Transverse colon (tissue), 4 donors: Measurements from ENCODE around the gene RABGAP1. TPM values are rescaled to one million over a fixed set of nuclear protein-coding genes. Genes with fewer than 3 reads are reported as not detected.
A peak's percentile ranks its signal among the peaks of the same experiment; 100 is the strongest.

Source experiments
- DNase-seq: peaks from one replicate; pipeline ENCODE4 v3.0.0-alpha.2; 2019
- H3K27ac ChIP-seq, 4 donors: fragments of 200-600 bp; sonication (generic); 2 replicates each; pipeline ENCODE4 v1.5.1; 2016 to 2018; ENCODE audit warnings: inconsistent platforms in 4 of 4
- H3K27me3 ChIP-seq: fragments of 200-600 bp; sonication (generic); 2 replicates; pipeline ENCODE4 v1.5.1; 2017; ENCODE audit warnings: inconsistent platforms
- H3K36me3 ChIP-seq, 4 donors: fragments of 200-600 bp; sonication (generic); 2 replicates each; pipeline ENCODE4 v1.5.1; 2017 to 2019; ENCODE audit warnings: inconsistent platforms in 4 of 4
- H3K4me1 ChIP-seq, 4 donors: fragments of 200-600 bp; sonication (generic); 2 replicates each; pipeline ENCODE4 v1.5.1; 2017 to 2020; ENCODE audit warnings: inconsistent platforms in 4 of 4
- H3K4me3 ChIP-seq, 4 donors: fragments of 200-600 bp; sonication (generic); 1 replicate in 1 of 4; 2 replicates in 3 of 4; pipeline versions ENCODE4 v1.5.1 to v1.6.1; 2017 to 2019; ENCODE audit warnings: inconsistent platforms in 4 of 4
- H3K9me3 ChIP-seq, 2 donors: fragments of 200-600 bp; sonication (generic); 2 replicates each; pipeline ENCODE4 v1.5.1; 2017 to 2019; ENCODE audit warnings: inconsistent platforms in 2 of 2
- CTCF ChIP-seq, 5 experiments: fragments of 200-600 bp in 3 of 5; fragments of 450-650 bp in 2 of 5; sonication (generic) in 3 of 5; IDR thresholded peaks; 1 replicate in 2 of 5; 2 replicates in 3 of 5; pipeline ENCODE4 v1.5.1; 2016 to 2017; ENCODE audit warnings: antibody characterized with exemption in 5 of 5, inconsistent platforms in 3 of 5, mild to moderate bottlenecking in 2 of 5, moderate library complexity in 1 of 5
- EP300 ChIP-seq: sonication (generic); formaldehyde crosslinking; IDR thresholded peaks from one replicate; pipeline ENCODE4 v1.6.1; 2017; ENCODE audit warnings: antibody characterized with exemption, low read depth
- POLR2A ChIP-seq: fragments of 450-650 bp; IDR thresholded peaks from one replicate; pipeline ENCODE4 v1.6.1; 2016; ENCODE audit warnings: antibody characterized with exemption, mild to moderate bottlenecking, moderate library complexity
- POLR2AphosphoS5 ChIP-seq, 3 donors: sonication (generic); formaldehyde crosslinking; IDR thresholded peaks; one replicate each; pipeline ENCODE4 v1.6.1; 2016; ENCODE audit warnings: antibody characterized with exemption in 3 of 3
- WGBS, 2 donors: methylation state at CpG; one replicate each; pipeline ENCODE4 v1.1.5; 2018; ENCODE audit warnings: low coverage in 1 of 2; 5-methylcytosine and 5-hydroxymethylcytosine counted together
- in situ Hi-C, 4 donors: fragments of 200-750 bp; cut with MboI; loops; one replicate each; pipeline versions ENCODE4 v1.15.0 to v1.15.1; 2017; ENCODE audit warnings: low sequenced_read_pairs in 3 of 4, low pct_ligation_motif_present in 1 of 4, low pct_unique_long_range_greater_than_20kb in 1 of 4
- intact Hi-C: fragments of 100-400 bp; cut with DNase I; formaldehyde crosslinking; loops from one replicate; pipeline ENCODE4 v1.15.1; 2023; ENCODE audit warnings: low total_unique reads
- total RNA-seq, 4 donors: library from RNA; depleted of rRNA; stranded (reverse); fragments of >200 nt; gene quantifications; one replicate each; pipeline ENCODE4 v1.1.0, GENCODE V29; 2016

RABGAP1 gene
- total RNA-seq, 4 donors from 2014 or later: 56.1 to 114 (median 88.9) TPM

DNA sequence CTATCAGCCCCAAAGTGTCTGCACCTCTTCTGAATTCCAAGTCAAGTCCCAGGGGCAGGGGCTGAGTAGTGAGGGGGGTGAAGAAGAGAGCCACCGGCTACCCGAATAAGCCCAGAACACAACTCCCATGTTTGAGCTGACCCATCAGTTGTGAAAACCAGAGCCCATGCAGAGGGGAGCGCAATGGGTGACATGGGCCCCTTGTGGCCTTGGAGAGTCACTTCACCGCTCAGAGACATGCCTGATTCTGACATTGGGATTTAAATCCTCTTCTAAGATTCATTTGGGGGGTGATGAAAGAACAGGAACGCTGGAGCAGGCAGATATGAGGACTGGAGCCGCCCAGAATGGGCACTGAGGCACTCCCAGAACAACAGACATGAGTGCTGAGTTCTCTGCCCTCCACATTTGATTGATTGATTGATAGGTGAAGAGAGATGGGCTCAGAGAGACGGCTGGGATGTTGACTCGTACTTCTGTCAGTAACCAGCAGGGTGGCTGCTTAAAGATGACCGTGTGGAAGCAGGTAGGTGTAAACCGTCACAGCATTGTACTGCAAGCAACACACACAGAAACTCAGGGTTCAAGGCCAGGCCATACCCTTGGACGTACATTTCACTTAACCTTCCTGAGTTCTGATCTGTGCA lies 166.9 kb downstream of the RABGAP1 start:
- Histone ChIP-seq H3K4me3 (no peak overlapping the region), H3K36me3 (peaks cover 0 to 13% (median 3%) of the 10 kb centered on the region in 4 donors), H3K4me1 (peaks cover 0 to 13% (median 2%) of the 10 kb centered on the region in 4 donors), H3K27ac (no peak overlapping the region), H3K9me3 (no peaks in the 10 kb centered on the region), H3K27me3 (no peaks in the 10 kb centered on the region)
- 56 to 87% methylated on average over 5 to 11 of the region's 11 CpGs for WGBS, 2 donors
- intact Hi-C loops: no loop called here
- DNase-seq: no peak
- in situ Hi-C loops: no loop called here
- TF ChIP-seq POLR2A (no peak), EP300 (no peak), CTCF (IDR thresholded peaks at IDR 0.05) (no peak), POLR2AphosphoS5 (IDR thresholded peaks at IDR 0.05) (no peak)

DNA sequence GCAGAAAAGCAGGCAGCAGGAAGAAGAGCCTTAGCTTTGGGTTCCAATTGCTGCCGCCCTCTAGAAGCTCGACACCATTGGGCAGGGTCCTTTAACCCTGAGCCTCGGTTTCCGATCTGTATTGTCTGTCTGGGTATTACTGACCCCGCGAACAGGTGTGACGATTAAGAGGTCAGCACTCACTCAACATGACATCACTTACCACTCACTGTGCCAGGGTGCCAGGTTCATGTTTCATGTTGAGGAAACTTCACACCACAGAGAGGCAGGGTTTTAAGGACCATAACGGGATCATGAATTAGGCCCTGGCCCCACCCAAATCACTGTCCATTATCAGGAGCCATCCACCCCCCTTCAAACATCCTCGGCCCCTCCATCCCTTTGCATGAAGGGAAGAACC lies 168.2 kb downstream of the RABGAP1 start:
- H3K36me3 ChIP-seq: peaks cover 0 to 8% (median 3%) of the 10 kb centered on the region in 4 donors
- H3K9me3 ChIP-seq: no peaks in the 10 kb centered on the region
- 89 to 100% methylated on average over 1 to 9 of the region's 9 CpGs for WGBS, 2 donors
- H3K4me1 ChIP-seq: peaks cover 0 to 13% (median 2%) of the 10 kb centered on the region in 4 donors
- H3K27me3 ChIP-seq: no peaks in the 10 kb centered on the region
- H3K27ac ChIP-seq: no peak overlapping the region
- in situ Hi-C loops (no loop called here), intact Hi-C loops (no loop called here)
- no peak for DNase-seq
- no peak for TF ChIP-seq CTCF (IDR thresholded peaks at IDR 0.05)
- no peak for TF ChIP-seq POLR2A
- no peak for TF ChIP-seq POLR2AphosphoS5 (IDR thresholded peaks at IDR 0.05)
- no peak for TF ChIP-seq EP300
- H3K4me3 ChIP-seq: no peak overlapping the region

GRCh38 chr9:123109540-123110279 lies 168.9 kb downstream of the RABGAP1 start:
- TF ChIP-seq CTCF (IDR thresholded peaks at IDR 0.05): no peak
- TF ChIP-seq POLR2A: no peak
- no peak for TF ChIP-seq POLR2AphosphoS5 (IDR thresholded peaks at IDR 0.05)
- no peak for TF ChIP-seq EP300
- intact Hi-C loops: loop anchor here (10.0 kb wide), 1 partner anchor 245 kb away; the partner anchor contains the start of gene CRB2
- Histone ChIP-seq H3K27me3 (no peaks in the 10 kb centered on the region), H3K9me3 (no peaks in the 10 kb centered on the region), H3K4me3 (no peak overlapping the region), H3K27ac (no peak overlapping the region), H3K36me3 (peaks cover 0 to 7% (median under 1%) of the 10 kb centered on the region in 4 donors), H3K4me1 (peaks cover 0 to 13% (median 2%) of the 10 kb centered on the region in 4 donors)
- in situ Hi-C loops: no loop called here
- DNase-seq: no peak
- 79 to 83% methylated on average over 6 to 15 of the region's 15 CpGs for WGBS, 2 donors

GRCh38 chr9:123111427-123112014 lies 170.7 kb downstream of the RABGAP1 start:
- Histone ChIP-seq H3K36me3 (peaks cover 0 to 7% (median 0%) of the 10 kb centered on the region in 4 donors), H3K4me1 (peaks cover 0 to 13% (median 2%) of the 10 kb centered on the region in 4 donors), H3K27me3 (no peaks in the 10 kb centered on the region), H3K4me3 (no peak overlapping the region), H3K9me3 (no peaks in the 10 kb centered on the region), H3K27ac (peak overlapping the region in 2 of 4 donors; percentile 10 to 12)
- in situ Hi-C loops: no loop called here
- no peak for DNase-seq
- WGBS, 2 donors: 60% methylated on average over 8 of the region's 8 CpGs; no CpG with 5 or more reads in 1 of the 2 donors
- TF ChIP-seq CTCF (IDR thresholded peaks at IDR 0.05) (no peak), EP300 (no peak), POLR2AphosphoS5 (IDR thresholded peaks at IDR 0.05) (no peak), POLR2A (no peak)
- intact Hi-C loops: loop anchor here (10.0 kb wide), 1 partner anchor 243 kb away; the partner anchor contains the start of gene CRB2
